Stimulated activated CD4-positive, alpha-beta T cell treated with anti-CD3 and anti-CD28 coated beads, Interleukin-1b, Interleukin-23, amount 100 ng/mL, for 1 hour (primary cell): ENCODE data around the gene KCNJ18.
"Not testable (repeated sequence)": the region's sequence is repeated elsewhere in the genome, so short reads cannot be mapped to it uniquely, and the experiment has no call there.

ENCODE experiments used
- DNase-seq, 2 donors: peaks; one replicate each; pipeline ENCODE4 v3.0.0-alpha.2; 2020; ENCODE audit warnings: low read depth in 2 of 2

The KCNJ18 gene

GRCh38 chr17:21691883-21692703 is at the start of gene KCNJ18:
Gene KCNJ18, plus strand, starts transcription at chr17:21692523. Its CDS starts 10,264 bp downstream, at chr17:21702787.
- not testable (repeated sequence) for DNase-seq

- DNase-seq, result not testable (repeated sequence)
Observed at GRCh38 chr17:21648125-21648524, 44.2 kb upstream of the KCNJ18 start.

GRCh38 chr17:21650043-21650442 is 42.3 kb upstream of the KCNJ18 start:
- not testable (repeated sequence) for DNase-seq

GRCh38 chr17:21652049-21652448 is 40.3 kb upstream of the KCNJ18 start:
- not testable (repeated sequence) for DNase-seq

GRCh38 chr17:21653211-21653610 is 39.1 kb upstream of the KCNJ18 start:
- not testable (repeated sequence) for DNase-seq

GRCh38 chr17:21656518-21657309 is 35.6 kb upstream of the KCNJ18 start:
- not testable (repeated sequence) for DNase-seq

- DNase-seq, result not testable (repeated sequence)
Observed at GRCh38 chr17:21659635-21660034, 32.7 kb upstream of the KCNJ18 start.

GRCh38 chr17:21661455-21661854 is 30.9 kb upstream of the KCNJ18 start:
- DNase-seq, result not testable (repeated sequence)

- not testable (repeated sequence) for DNase-seq
Observed at GRCh38 chr17:21663166-21663565, 29.2 kb upstream of the KCNJ18 start.

GRCh38 chr17:21663614-21664474 is 28.5 kb upstream of the KCNJ18 start:
- DNase-seq, result not testable (repeated sequence)

GRCh38 chr17:21665171-21665570 is 27.2 kb upstream of the KCNJ18 start:
- DNase-seq, result not testable (repeated sequence)

GRCh38 chr17:21665935-21666493 is 26.3 kb upstream of the KCNJ18 start:
- not testable (repeated sequence) for DNase-seq

- not testable (repeated sequence) for DNase-seq
Observed at GRCh38 chr17:21666711-21667412, 25.5 kb upstream of the KCNJ18 start.

- not testable (repeated sequence) for DNase-seq
Observed at GRCh38 chr17:21667413-21668117, 24.8 kb upstream of the KCNJ18 start.

GRCh38 chr17:21668118-21668488 is 24.2 kb upstream of the KCNJ18 start:
- DNase-seq, result not testable (repeated sequence)

GRCh38 chr17:21668746-21669508 is 23.4 kb upstream of the KCNJ18 start:
- not testable (repeated sequence) for DNase-seq

GRCh38 chr17:21669616-21670360 is 22.5 kb upstream of the KCNJ18 start:
- not testable (repeated sequence) for DNase-seq

- not testable (repeated sequence) for DNase-seq
Observed at GRCh38 chr17:21670361-21671155, 21.8 kb upstream of the KCNJ18 start.
